Measurements from ENCODE around the gene UCN2.

UCN2 gene

GRCh38 chr3:48563382-48563918 is at the start of gene UCN2:
TSS of gene UCN2 (minus strand) at chr3:48563781. CDS start at chr3:48563124, 657 bp downstream.
- DNase-seq = no peak

GRCh38 chr3:48612309-48612708 is 48.7 kb upstream of the UCN2 start:
- no peak for DNase-seq

- DNase-seq = peak; percentile 38
Observed at GRCh38 chr3:48609088-48610005, 45.8 kb upstream of the UCN2 start, which contains the start of gene UQCRC1. TSS of gene UQCRC1 (minus strand) at chr3:48609646. CDS start at chr3:48609620, 26 bp downstream.

GRCh38 chr3:48607519-48607918 is 43.9 kb upstream of the UCN2 start:
- no peak for DNase-seq

GRCh38 chr3:48601622-48601994 is 38.0 kb upstream of the UCN2 start:
- DNase-seq = no peak

- no peak for DNase-seq
Observed at GRCh38 chr3:48600711-48601621, 37.4 kb upstream of the UCN2 start.

GRCh38 chr3:48599509-48600285 is 36.1 kb upstream of the UCN2 start:
- DNase-seq = no peak

- DNase-seq = no peak
Observed at GRCh38 chr3:48599077-48599501, 35.5 kb upstream of the UCN2 start.

GRCh38 chr3:48598323-48599076 is 34.9 kb upstream of the UCN2 start:
- DNase-seq = no peak

- DNase-seq = no peak
Observed at GRCh38 chr3:48597408-48597800, 33.8 kb upstream of the UCN2 start.

- DNase-seq = no peak
Observed at GRCh38 chr3:48596676-48597407, 33.3 kb upstream of the UCN2 start.

GRCh38 chr3:48596157-48596556 is 32.6 kb upstream of the UCN2 start:
- no peak for DNase-seq

- no peak for DNase-seq
Observed at GRCh38 chr3:48595526-48596121, 32.0 kb upstream of the UCN2 start.

GRCh38 chr3:48595075-48595525 is 31.5 kb upstream of the UCN2 start, which contains the start of gene COL7A1:
TSS of gene COL7A1 (minus strand) at chr3:48595329. CDS start at chr3:48595159, 170 bp downstream.
- no peak for DNase-seq

GRCh38 chr3:48594417-48595049 is 31.0 kb upstream of the UCN2 start:
- DNase-seq = no peak

- DNase-seq = no peak
Observed at GRCh38 chr3:48593337-48593736, 29.8 kb upstream of the UCN2 start.

- no peak for DNase-seq
Observed at GRCh38 chr3:48592519-48593087, 29.0 kb upstream of the UCN2 start.

- DNase-seq = no peak
Observed at GRCh38 chr3:48591886-48592518, 28.4 kb upstream of the UCN2 start.

GRCh38 chr3:48591436-48591835 is 27.9 kb upstream of the UCN2 start:
- no peak for DNase-seq

Measured in NCI-H1694 treated with DMSO at 0.1 percent for 48 hours (cell line).